Astrocyte (in vitro differentiated cells and primary cell): Measurements from ENCODE around the gene LRRC45.

Experiments
- EZH2 ChIP-seq: IDR thresholded peaks from 2 replicates; pipeline ENCODE4 v1.6.1; 2012; ENCODE audit warnings: mild to moderate bottlenecking, low read length, inconsistent platforms; ENCODE audit not compliant: insufficient read depth
- TF ChIP-seq, protein P1 (sequence below): IDR thresholded peaks from 2 replicates; pipeline ENCODE4 v1.5.1; 2011; ENCODE audit warnings: low read depth, mild to moderate bottlenecking, inconsistent platforms, low read length, moderate library complexity; ENCODE audit not compliant: insufficient read depth

DNA sequence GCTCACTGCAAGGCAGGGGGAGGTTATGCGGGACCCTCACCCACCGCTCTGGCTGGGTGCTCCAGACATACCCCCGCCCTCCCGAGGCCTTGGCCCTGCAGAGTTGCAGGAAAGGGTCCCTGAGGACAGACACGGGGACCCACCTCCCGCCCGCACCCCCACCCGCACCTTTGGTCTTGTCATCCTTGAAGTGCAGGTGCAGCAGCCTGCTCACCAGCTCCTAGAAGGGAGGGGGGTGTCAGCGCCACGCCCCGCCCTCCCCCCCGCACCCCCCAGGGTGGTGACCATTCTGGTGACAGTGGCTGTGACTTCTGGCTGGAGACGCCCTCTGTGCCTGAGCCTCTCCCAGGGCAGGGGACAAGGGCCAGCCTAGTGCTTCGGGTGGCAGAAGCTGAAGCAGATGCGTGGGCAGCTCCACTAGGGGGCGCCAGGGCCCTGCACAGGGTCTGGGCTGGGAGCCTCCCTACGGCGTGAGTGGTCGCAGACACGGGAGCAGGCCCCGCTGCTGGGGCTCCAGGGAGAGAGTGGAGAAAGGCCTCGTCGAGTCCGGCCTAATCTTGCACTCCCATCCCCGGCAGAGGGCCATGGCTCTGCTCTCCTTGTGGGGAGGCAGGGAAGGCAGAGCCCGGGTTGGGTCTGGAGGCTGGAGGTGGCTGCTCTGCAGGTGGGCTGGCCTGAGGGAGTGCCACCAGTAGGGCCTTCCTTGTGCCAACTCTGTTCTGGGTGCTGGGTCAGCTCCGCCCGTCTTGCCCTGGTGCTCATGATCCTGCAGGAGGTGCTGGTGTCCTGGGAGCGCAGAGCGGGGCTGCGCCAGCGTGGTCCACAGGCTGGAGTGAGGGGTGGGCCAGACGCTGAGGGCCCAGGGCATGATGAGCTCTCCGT, 3.2 kb upstream of the LRRC45 start:
- TF ChIP-seq, protein P1, sequence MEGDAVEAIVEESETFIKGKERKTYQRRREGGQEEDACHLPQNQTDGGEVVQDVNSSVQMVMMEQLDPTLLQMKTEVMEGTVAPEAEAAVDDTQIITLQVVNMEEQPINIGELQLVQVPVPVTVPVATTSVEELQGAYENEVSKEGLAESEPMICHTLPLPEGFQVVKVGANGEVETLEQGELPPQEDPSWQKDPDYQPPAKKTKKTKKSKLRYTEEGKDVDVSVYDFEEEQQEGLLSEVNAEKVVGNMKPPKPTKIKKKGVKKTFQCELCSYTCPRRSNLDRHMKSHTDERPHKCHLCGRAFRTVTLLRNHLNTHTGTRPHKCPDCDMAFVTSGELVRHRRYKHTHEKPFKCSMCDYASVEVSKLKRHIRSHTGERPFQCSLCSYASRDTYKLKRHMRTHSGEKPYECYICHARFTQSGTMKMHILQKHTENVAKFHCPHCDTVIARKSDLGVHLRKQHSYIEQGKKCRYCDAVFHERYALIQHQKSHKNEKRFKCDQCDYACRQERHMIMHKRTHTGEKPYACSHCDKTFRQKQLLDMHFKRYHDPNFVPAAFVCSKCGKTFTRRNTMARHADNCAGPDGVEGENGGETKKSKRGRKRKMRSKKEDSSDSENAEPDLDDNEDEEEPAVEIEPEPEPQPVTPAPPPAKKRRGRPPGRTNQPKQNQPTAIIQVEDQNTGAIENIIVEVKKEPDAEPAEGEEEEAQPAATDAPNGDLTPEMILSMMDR = peak; percentile 41
- no peak for TF ChIP-seq EZH2
